Measurements from ENCODE around the gene PPP1R3F.
"Not testable (repeated sequence)": the region's sequence is repeated elsewhere in the genome, so short reads cannot be mapped to it uniquely, and the experiment has no call there.

The PPP1R3F gene

DNA sequence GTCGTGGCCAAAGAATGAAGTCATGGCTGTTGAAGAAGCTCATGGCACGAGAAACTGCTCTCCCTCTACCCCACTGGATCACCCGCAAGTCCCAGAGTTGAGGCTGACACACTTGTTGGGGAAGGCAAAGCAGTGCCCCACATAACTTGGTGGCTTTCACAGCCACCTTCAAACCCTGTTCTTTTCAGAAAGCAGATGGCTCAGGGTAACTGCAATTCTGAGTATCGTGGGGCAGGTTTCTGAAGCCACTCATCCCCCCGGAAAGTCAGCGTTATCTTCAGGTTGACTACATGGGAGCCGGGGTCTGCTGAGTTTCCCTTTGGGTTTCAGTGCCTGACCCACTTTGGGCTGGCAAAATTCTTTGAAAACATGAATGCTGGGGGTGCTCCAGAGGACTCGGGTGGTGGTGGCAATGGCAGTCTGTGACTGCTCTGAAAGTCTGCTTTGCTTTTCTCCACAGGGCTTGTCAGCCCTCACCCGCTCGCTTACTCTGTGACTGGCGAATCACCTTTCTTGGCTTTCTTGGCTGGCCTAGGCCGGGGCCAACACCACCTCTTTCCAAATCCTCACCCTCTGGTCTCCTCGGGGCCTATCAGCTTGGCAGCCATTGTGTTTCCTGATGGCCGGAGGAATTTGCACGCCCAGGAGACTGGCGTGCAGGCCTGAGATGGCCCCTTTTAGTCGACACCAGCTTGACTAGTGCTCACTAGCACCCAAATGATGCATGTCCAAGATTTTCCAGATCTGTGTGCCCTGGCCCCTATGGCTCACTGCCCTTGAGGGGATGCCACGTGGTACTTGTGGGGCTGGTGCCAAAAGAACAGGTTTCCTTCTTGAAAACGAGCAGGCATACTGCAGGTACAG is 7.3 kb downstream of the PPP1R3F start:
- no peak for DNase-seq

DNA sequence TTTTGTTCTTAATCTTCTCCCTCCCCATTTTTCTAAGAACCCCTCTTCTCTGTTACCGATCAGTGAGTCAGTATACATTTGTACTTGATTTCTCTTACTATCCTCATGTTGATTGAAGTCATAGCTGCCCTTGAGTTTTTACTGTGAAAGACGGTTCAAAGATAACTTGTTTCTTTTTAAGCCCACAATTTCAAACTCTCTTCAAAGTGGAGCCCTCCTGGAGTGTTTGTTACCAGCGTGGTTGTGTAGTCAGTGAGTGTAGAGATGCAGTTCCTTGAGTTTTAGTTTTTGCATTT is 7.9 kb downstream of the PPP1R3F start:
- DNase-seq, result no peak

GRCh38 chrX:49278081-49278480 is 8.5 kb downstream of the PPP1R3F start:
- DNase-seq, result no peak

DNA sequence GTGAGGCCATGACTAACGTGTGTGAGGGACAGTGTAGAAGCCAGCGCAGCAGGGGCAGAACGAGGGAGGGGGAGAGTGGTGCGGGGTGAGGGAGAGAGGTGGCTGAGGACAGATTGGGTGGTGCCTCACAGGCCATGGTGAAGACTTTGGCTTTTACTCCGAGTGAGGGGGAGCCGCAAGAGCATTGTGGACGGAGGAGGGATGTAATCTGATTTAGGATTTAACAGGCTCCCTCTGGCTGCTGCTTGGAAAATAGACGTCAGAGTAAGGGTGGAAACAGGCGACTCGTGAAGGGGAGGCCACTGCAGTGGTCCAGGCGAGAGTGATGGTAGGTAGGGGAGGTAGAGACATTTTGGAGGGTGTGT is 13.0 kb downstream of the PPP1R3F start:
- DNase-seq, result peak; percentile 24

GRCh38 chrX:49284212-49284611 is 14.6 kb downstream of the PPP1R3F start:
- DNase-seq, result no peak

- no peak for DNase-seq
These were observed 16.5 kb downstream of the PPP1R3F start for GRCh38 chrX:49286136-49286535.

DNA sequence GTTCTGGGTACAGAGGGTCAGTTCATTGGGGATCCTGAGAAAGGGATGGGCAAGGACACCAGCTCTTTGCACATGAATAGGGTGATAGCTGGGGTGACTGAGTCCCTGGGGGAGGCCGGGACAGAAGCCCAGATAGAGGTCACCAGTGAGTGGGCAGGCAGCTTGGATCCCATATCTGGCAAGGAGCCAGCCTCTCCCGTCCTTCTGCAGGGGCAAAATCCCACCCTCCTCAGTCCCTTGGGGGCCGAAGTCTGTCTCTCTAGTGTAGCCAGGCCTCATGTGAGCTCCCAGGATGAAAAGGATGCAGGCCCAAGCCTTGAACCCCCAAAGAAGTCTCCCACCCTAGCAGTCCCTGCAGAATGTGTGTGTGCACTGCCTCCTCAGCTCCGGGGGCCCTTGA is 17.0 kb downstream of the PPP1R3F start:
- no peak for DNase-seq

DNA sequence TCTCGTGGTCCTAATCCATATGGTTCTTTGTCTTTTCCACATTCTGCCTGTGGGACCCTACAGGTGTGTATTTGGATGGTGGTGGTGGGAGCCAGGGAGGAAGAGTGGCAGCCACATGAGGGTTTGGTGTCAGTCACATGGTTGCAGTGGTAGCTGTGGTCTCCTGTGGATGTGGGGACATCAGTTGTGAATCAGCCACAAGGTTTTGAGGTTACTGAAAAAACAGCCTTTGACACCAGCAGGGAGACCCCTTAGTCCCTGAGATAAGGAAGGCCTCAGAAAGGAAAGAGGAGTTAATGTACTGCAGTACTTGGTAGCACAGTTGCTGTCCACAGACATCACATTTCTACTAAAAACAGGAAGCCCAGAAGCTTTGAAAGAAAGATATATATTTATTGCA is 18.1 kb downstream of the PPP1R3F start:
- no peak for DNase-seq

- DNase-seq, result no peak
These were observed 20.6 kb downstream of the PPP1R3F start for GRCh38 chrX:49290215-49290614.

GRCh38 chrX:49291615-49292337 is 22.2 kb downstream of the PPP1R3F start:
- DNase-seq, result peak; percentile 38

DNA sequence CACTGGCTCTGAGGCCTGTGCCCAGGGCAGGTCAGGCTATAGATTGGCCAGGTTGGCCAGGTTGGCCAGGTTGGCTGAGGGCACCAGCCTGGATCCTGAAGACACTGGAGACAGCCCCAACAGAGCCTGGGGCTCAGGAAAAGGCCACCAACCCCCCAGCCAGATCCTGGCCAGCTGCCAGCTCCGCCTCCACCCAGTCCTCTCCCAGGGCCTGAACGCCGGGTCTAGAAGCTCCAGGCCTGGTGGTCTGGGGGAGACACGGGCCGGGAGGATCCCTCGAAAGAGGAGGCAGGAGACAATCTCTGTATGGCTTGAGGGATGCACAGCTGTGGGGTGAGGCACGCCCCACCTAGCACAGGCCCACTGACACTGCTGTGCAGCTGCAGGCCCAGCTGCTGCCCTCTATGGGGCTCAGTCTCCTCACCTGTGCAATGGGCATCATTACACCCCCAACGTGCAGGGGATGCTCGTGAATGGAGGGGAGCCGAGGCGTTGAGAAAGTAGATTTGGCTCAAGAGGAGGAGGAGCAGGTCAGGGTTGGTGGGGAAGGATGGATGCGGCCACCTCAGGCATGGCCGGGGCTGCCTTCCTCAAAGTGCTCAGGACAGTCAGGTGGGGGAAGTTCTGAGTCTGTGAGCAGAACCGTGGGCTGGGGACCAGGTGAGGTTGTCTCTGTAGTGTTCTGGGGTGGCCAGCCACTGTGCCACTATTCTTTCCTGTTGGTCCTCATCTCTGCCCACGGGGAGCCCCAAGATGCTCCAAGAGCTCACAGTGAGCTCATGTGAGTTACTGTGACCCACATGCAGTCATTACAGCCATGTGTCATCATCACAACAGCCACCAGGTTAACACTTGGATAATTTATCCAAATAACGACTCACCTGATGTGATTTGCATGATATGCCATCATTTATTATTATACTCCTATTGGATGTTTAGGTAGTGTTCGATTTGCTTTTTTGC is 23.1 kb downstream of the PPP1R3F start:
- no peak for DNase-seq

DNA sequence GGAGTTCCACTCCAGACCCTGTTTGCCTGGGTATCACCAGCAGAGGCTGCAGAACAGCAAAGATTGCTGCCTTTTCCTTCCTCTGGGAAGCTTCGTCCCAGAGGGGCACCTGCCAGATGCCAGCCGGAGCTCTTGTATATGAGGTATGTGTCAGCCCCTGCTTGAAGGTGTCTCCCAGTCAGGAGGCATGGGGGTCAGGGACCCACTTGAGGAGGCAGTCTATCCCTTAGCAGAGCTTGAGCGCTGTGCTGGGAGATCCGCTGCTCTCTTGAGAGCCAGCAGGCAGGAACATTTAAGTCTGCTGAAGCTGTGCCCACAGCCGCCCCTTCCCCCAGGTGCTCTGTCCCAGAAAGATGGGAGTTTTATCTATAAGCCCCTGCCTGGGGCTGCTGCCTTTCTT is 29.7 kb downstream of the PPP1R3F start:
- not testable (repeated sequence) for DNase-seq

DNA sequence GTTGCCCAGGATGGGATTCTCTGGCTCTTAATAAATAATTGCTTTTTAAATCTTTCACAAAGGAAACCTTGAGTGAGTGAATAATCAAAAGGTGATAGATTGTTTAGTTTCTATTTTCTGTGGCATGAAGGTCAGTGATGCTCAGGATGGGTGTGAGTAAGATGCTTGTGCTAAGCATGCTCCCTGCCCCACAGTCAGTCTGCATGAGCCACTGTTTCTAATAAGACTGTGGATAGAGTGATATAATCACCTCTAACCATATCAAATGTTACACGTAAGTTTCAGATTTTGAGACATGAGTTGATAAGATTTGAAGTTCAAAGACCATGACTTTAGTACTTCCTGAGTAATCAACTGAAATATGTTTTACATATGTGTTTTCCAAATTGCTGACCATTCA is 31.1 kb downstream of the PPP1R3F start:
- no peak for DNase-seq

DNA sequence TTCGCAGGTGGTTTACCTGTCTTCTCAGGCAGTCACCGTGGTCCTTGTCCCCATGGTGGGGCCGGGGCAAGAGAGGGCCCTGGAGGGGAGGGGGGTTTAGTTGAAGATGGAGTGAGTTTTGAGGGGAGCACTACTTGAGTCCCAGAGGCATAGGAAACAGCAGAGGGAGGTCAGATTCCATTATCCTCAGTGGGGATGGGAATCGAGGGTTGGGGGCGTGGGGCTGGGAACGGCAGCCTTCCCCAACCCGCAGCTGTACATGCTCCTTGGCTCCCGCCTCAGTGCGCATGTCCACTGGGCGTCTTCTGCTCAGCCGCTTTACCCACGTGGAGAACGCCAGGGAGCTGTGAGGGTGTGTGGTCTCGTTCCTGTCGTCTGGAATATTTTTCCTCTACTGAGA is 33.8 kb downstream of the PPP1R3F start, which contains the start of gene GAGE10:
Gene GAGE10 (plus strand): TSS at position 301 of the 400 bp plus-strand sequence. CDS start 1,214 bp downstream, outside the sequence.
- DNase-seq, result no peak

GRCh38 chrX:49307775-49308174 is 38.2 kb downstream of the PPP1R3F start:
- DNase-seq, result not testable (repeated sequence)

GRCh38 chrX:49308604-49309269 is 39.1 kb downstream of the PPP1R3F start:
- DNase-seq, result no peak

- no peak for DNase-seq
These were observed 39.9 kb downstream of the PPP1R3F start for GRCh38 chrX:49309401-49309981.

GRCh38 chrX:49310371-49310770 is 40.8 kb downstream of the PPP1R3F start:
- no peak for DNase-seq

- DNase-seq, result no peak
These were observed 42.6 kb downstream of the PPP1R3F start for GRCh38 chrX:49312176-49312575.

DNA sequence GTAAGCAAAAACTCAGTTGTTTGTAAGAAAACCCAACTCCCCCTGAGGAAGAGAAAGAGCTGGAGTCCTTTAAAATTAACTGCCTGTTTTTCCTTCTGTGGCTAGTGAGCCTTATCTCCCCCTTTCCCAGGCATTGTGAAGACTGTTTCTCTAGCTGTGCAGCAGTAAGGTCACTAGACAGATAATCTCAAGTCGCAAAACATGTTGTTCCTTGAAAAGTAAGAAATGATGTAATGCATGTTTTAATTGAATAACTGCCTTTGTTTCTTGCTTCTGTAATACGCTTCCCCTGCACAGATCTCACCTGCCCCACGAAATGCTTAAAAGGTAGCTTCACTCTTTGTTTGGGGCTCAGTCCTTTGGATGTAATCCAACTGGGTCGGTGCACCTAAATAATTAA is 46.5 kb downstream of the PPP1R3F start:
- no peak for DNase-seq

- not testable (repeated sequence) for DNase-seq
These were observed 52.1 kb downstream of the PPP1R3F start, which contains the start of gene GAGE12J for GRCh38 chrX:49321737-49322136. GAGE12J (plus strand) TSS chrX:49322037; CDS start chrX:49323194, 1,157 bp downstream.

DNA sequence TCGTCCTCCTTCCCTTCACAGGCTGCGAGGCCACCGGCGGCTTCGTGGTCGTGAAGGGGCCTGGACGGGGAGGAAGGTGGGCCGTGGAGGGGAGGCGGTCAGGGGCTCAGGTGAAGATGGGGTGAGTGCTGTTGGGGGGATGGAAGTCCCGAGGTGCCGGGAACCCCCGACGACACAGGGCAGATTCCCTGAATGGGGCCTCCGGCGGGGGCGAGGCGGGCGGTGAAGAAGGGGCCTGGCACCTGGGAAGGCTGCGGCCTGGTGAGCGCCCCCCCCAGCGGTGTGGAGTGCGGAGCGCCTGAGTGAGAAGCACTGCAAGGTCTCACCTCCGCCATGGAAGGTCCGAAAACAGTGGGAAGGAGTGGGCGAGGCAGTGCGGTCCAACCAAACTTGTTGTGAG is 52.7 kb downstream of the PPP1R3F start:
- not testable (repeated sequence) for DNase-seq
